HG03095 (cell line): ENCODE data around the gene RHPN2.

ENCODE experiments used
- ATAC-seq: cut with Tn5 transposase; IDR thresholded peaks from one replicate; pipeline ENCODE4 v1.9.1; 2021; ENCODE audit warnings: moderate library complexity; ENCODE audit not compliant: unreplicated experiment

RHPN2 gene

GRCh38 chr19:33064792-33065550 is at the start of gene RHPN2:
TSS of gene RHPN2 (minus strand) at chr19:33064888. CDS start at chr19:33064852, 36 bp downstream.
- ATAC-seq: peak; percentile 80

DNA sequence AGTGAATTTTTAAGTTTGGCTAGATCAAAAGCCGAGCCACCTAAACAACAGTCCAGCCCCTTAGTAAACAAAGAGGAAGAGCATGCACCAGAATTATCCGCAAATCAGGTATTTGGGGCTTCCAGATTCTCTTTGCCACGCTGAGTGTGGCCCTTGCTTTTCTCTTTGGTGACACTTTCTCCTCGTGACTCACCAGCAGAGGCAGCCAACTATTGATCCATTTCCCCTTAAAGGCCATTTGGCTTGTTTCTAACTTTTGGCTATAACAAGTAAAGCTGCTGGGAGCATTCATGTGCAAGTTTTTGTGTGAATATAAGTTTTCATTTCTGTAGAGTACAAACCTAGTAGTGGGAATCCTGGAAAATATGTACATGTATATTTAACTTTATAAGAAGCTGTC is 49.6 kb upstream of the RHPN2 start:
- no peak for ATAC-seq

GRCh38 chr19:33111587-33111986 is 46.9 kb upstream of the RHPN2 start:
- no peak for ATAC-seq

DNA sequence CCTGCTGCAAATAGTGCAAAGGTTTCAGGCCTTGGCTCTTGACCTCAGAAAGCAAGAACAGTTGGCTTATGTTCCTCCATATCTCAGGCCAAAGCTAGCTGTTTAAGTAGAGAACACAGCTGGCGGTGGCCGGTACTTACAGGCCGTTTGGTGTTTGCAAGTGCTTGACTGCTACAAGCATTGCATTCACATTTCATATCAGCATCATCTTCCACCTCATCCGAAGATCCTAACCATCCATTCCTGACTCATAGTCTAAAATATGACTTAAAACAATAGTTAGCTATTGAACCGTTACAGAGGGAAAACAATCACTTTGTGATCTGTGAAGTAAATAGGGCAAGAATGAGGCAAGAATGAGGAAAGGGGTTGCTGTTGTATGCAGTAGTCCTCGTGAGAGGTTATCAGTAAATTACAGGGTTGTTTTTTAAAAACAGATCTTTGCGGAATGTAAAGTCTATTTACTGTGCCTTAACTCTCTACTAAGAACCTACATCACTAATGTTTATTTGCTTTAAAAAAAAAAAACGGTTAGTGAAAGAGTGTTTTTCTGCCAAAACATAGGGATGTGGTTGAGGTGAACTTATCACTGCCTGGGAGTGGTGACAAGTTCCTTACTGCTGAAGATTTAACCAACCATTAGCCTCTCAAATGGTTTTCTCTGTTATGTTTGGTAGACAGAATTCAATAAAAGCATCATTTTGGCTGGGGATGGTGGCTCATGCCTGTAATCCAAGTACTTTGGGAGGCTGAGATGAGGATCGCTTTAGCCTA is 45.6 kb upstream of the RHPN2 start:
- no peak for ATAC-seq

DNA sequence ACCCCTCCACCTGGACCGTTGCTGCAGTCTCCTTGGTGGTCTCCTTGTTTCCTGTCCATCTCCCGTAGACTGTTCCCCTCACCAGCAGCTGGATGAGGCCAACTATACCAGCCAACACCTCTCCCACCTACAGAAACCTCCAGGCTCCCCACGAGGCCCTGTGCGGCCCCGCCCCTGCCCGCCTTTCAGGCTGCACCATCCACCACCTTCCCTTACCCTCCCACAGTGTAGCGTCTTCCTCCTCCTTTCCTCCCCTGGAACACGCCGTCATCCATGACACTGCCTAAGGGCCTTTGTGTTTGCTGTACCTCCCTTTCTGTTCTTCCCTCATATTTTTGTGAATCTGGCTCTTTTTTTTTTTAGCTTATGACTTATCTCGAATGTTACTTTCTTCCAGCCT is 43.5 kb upstream of the RHPN2 start:
- ATAC-seq: no peak

DNA sequence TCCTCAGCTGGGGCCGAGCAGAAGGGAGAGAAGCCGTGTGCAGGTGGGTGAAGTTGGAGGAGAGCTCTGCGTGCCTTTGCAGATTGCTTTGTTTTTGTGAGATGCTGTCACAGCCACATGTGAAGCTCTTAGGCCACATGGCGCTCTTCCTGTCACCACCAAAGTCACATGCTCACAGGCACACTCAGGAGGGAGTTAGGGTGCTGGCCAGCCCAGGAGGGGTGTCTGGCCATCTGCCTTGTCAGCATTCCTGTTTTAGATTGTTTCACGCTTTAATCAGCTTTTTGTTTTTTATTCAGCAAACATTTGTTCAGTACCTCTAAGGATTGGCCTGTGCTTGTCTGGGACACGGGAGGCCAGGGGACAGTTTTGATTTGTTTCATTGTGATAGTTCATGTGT is 38.2 kb upstream of the RHPN2 start:
- ATAC-seq: no peak

- ATAC-seq: no peak
Measured at GRCh38 chr19:33100894-33101644, 36.4 kb upstream of the RHPN2 start.

DNA sequence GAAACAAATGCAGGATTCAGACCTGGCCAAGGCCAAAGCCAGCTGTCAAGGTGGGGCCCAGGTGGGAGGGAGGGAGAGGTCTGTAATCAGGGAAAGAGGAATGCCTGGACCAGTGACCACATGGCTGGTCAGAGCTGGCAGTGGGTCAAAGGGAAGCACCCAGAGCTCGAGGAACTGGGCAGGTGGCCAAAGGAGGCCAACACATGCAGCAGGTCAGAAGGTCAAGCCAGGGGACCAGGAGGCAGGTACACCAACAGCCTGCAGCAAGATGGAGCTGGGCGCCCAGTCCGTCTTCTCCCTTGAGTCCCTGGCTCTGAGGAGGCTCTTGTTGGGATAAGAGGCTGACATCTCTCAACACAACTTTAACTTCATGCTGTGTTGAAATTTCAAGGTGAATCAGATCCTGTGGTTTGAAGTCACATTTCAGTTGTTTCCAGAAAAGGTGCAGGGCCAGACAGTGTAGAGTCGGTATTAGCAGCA is 33.4 kb upstream of the RHPN2 start:
- no peak for ATAC-seq

- ATAC-seq: no peak
Measured at GRCh38 chr19:33096005-33096404, 31.3 kb upstream of the RHPN2 start.

DNA sequence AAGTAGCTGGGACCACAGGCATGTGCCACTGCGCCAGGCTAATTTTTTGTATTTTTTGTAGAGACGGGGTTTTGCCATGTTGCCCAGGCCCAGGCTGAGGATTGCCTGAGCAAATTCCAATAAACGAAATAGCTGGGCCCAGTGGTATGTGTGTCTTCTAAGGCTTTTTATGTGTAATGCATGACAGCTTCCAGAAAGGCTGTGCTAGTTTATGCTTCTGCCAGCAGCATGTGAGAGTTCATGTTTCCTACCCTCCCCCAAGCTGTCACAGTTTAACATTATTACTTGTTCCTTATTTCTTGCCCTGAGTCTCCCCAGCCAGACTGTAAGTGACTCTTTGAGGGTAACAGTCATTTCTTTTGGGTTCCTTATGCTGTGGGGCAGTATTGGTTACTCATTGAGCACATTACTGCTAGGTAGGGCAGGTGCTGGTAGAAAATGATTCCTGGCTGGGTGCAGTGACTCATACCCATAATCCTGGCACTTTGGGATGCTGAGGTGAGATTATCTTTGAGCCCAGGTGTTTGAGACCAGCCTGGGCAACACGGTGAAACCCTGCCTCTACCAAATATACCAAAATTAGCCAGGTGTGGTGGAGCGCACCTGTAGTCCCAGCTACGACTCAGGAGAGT is 29.9 kb upstream of the RHPN2 start:
- ATAC-seq: no peak

GRCh38 chr19:33093420-33094210 is 28.9 kb upstream of the RHPN2 start:
- ATAC-seq: no peak

DNA sequence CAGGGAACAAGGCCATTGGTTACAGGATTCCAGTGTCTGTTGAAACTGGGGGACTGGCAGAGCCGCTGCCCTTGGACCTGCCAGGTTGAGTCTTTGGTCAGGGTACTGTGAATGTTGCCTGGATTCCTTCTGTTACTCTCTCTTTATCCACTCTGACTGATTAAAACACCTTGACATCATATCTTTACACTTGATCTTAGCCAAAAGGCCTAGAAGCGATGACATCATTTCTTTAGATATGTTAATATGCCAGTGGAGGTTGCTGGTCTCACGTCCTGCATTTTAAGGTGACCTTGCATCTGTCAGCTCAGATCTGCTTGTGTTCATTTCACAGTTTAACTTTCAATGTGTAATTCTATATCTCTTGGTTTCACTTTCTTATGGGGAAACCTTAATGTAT is 25.5 kb upstream of the RHPN2 start:
- ATAC-seq: no peak

DNA sequence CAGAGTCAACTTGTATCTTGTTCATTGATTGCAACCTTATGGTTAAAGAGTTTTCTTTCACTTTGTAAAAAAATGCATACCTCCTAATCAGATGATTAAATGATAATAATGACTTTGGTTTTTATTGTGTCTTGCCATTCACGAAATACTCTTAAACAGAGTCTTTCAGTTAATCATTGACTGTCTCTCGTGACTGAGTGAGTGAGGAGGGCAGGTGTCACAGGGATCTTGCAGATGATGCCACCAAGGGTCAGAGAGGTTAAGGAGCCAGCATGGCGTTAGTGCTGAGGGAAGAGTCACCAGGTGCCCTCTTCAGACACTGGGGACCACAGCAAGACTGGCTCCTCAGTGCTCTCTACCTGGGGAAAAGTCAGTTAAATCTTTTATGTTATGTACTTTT is 24.3 kb upstream of the RHPN2 start:
- ATAC-seq: no peak

GRCh38 chr19:33086955-33087354 is 22.3 kb upstream of the RHPN2 start:
- no peak for ATAC-seq

GRCh38 chr19:33085570-33086128 is 21.0 kb upstream of the RHPN2 start:
- no peak for ATAC-seq

DNA sequence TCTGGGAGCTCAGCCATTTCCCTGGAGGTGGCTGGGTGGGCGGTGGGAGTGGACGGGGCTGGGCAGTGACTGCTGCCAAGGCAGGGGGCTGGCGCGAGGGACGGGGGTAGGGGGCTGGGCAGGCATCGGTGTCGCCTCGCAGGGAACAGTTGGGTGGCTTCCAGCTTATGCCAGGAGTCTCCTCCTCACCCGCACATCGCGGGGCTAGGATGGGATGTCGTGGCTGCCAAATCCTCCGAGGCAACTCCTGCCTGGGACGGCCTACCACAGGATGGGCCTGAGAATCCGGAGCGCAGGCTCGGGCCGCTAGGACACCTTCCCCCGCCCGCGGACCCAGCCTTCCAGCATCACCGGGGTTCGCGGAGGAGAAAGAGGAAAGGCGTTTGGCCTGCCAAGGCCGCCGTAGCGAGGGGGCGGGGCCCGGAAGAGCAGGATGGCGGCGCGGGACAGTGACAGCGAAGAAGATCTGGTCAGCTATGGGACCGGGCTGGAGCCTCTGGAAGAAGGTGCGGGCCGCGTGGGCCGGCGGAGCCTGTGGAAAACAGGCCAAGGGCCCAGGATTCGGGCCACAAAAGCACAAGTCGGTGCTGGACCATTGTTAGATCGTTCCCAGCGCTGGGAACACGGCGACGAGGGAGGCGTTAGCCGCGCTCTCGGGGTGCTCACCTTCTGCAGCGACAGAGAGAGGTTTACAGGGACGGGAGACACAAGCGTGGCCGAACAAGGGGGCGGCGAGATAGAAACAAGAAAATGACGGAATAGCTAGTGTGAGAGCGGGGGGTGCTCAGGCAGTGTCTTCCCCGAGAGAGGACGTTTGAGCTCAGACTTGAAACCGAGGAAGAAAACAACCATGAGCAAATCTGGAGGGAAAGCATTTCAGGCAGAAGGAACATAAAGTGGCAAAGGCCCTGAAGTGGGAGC is 16.3 kb upstream of the RHPN2 start, which contains the start of gene GPATCH1:
Gene GPATCH1, plus strand, starts transcription at position 421 of the 921 bp plus-strand sequence. Its CDS starts 13 bp downstream, at position 434.
- ATAC-seq: peak; percentile 71

GRCh38 chr19:33075519-33075918 is 10.8 kb upstream of the RHPN2 start:
- no peak for ATAC-seq

GRCh38 chr19:33071887-33072286 is 7.2 kb upstream of the RHPN2 start:
- no peak for ATAC-seq

GRCh38 chr19:33067121-33067520 is 2.4 kb upstream of the RHPN2 start:
- ATAC-seq: no peak
